ENCODE results near the gene PPP3R1.

PPP3R1 gene

DNA sequence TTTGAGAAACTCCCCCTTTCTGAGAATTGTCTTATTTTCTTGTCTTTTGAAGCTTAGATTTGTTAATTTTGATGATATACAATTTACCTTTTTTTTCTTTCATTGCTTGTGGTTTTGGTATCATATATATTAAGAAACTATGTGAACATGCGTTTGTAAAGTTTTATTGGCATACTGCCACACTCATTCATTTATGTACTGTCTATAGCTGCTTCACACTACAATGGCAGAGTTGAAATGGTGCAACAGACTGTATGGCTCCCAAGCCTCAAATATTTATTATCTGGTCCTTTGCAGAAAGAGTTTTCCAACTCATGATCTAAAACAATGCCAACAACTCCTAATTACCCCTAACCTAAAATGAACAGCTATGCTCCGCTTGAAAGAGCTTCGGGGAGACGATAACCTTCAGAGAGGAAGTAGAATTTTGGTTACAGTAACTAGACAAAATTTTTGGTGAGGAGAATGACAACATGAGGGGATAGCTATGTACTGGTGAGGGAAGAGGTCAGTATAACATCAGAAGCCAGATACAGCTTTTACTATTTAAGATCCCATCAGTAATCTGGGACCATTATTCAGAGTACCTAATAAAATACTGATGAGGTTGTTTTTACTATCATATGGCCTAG, 16.1 kb downstream of the PPP3R1 start:
- H3K9me3 ChIP-seq (ENCODE audit: control insufficient read depth in 2 of 2, low read length in 2 of 2), result no peaks in the 10 kb centered on the region
- no peaks in the 10 kb centered on the region for H3K36me3 ChIP-seq (ENCODE audit: control insufficient read depth in 2 of 2, insufficient read depth in 2 of 2, low read length in 2 of 2)
- no peak overlapping the region for H3K4me3 ChIP-seq (ENCODE audit: low read length in 2 of 2)
- no peak overlapping the region for H3K9ac ChIP-seq (ENCODE audit: low read depth in 1 of 2, low read length in 2 of 2)
- no peak overlapping the region for H3K27ac ChIP-seq (ENCODE audit: low read depth in 2 of 2, low read length in 2 of 2)
- peaks cover 9 to 26% of the 10 kb centered on the region in 2 donors for H3K4me1 ChIP-seq (ENCODE audit: control insufficient read depth in 2 of 2, insufficient read depth in 2 of 2, low read length in 2 of 2)
- H3K27me3 ChIP-seq (ENCODE audit: control insufficient read depth in 2 of 2, insufficient read depth in 2 of 2, low read length in 2 of 2), result no peaks in the 10 kb centered on the region

DNA sequence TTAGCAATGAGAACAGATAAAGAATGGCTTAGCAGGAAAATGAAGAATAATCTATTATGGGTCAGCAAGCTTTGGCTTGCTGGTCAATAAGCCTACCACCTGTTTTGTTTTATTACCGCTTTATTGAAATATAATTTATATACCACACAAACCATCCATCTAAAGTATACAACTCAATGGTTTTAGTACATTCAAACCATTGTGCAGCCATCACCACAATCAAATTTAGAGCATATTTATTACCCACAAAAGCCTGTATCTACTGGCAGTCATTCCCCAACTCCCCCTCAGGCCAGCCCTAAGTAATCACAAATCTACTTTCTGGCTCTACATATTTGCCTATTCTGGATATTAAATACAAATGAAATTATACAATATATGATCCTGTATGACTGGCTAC, 17.2 kb downstream of the PPP3R1 start:
- no peaks in the 10 kb centered on the region for H3K27me3 ChIP-seq (ENCODE audit: control insufficient read depth in 2 of 2, insufficient read depth in 2 of 2, low read length in 2 of 2)
- H3K36me3 ChIP-seq (ENCODE audit: control insufficient read depth in 2 of 2, insufficient read depth in 2 of 2, low read length in 2 of 2), result no peaks in the 10 kb centered on the region
- H3K4me3 ChIP-seq (ENCODE audit: low read length in 2 of 2), result no peak overlapping the region
- H3K4me1 ChIP-seq (ENCODE audit: control insufficient read depth in 2 of 2, insufficient read depth in 2 of 2, low read length in 2 of 2), result peaks cover 9 to 30% of the 10 kb centered on the region in 2 donors
- H3K27ac ChIP-seq (ENCODE audit: low read depth in 2 of 2, low read length in 2 of 2), result no peak overlapping the region
- no peaks in the 10 kb centered on the region for H3K9me3 ChIP-seq (ENCODE audit: control insufficient read depth in 2 of 2, low read length in 2 of 2)
- no peak overlapping the region for H3K9ac ChIP-seq (ENCODE audit: low read depth in 1 of 2, low read length in 2 of 2)

DNA sequence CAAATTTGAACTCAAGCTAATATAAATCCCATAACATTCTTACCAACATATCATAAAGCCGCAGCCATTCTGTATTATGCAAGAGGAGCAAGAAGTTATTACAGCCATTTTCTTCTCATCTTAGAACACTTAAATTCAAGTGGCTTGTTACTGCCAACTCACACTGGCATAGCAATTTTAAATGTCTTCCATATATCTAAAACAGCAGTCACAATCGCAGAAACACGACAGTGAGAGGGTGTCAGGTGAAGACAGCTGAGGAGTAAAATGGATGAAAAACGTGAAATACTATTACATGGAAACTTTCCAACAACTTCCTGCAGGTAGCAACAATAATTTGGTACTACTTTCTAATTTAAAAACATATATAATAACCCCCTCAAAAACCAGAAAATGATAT, 17.9 kb downstream of the PPP3R1 start:
- H3K27ac ChIP-seq (ENCODE audit: low read depth in 2 of 2, low read length in 2 of 2), result no peak overlapping the region
- no peaks in the 10 kb centered on the region for H3K36me3 ChIP-seq (ENCODE audit: control insufficient read depth in 2 of 2, insufficient read depth in 2 of 2, low read length in 2 of 2)
- H3K27me3 ChIP-seq (ENCODE audit: control insufficient read depth in 2 of 2, insufficient read depth in 2 of 2, low read length in 2 of 2), result no peaks in the 10 kb centered on the region
- no peak overlapping the region for H3K9ac ChIP-seq (ENCODE audit: low read depth in 1 of 2, low read length in 2 of 2)
- H3K4me3 ChIP-seq (ENCODE audit: low read length in 2 of 2), result no peak overlapping the region
- H3K4me1 ChIP-seq (ENCODE audit: control insufficient read depth in 2 of 2, insufficient read depth in 2 of 2, low read length in 2 of 2), result peaks cover 9 to 31% of the 10 kb centered on the region in 2 donors
- no peaks in the 10 kb centered on the region for H3K9me3 ChIP-seq (ENCODE audit: control insufficient read depth in 2 of 2, low read length in 2 of 2)

DNA sequence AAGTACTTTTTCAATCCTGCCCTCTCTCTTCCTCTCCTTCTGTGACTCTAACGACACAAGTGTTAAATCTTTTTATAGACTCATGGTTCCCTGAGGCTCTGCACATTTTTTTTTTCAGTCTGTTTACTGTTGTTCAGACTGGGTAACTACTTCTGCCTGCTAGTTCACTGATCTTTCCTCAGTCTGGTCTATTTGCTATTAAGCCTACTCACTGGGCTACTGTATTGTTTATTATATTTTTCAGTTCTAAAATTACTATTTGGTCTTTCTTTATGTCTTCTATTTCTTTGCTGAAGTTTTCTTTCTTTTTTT, 21.3 kb downstream of the PPP3R1 start:
- no peaks in the 10 kb centered on the region for H3K27me3 ChIP-seq (ENCODE audit: control insufficient read depth in 2 of 2, insufficient read depth in 2 of 2, low read length in 2 of 2)
- H3K4me3 ChIP-seq (ENCODE audit: low read length in 2 of 2), result no peak overlapping the region
- no peaks in the 10 kb centered on the region for H3K36me3 ChIP-seq (ENCODE audit: control insufficient read depth in 2 of 2, insufficient read depth in 2 of 2, low read length in 2 of 2)
- no peak overlapping the region for H3K9ac ChIP-seq (ENCODE audit: low read depth in 1 of 2, low read length in 2 of 2)
- H3K9me3 ChIP-seq (ENCODE audit: control insufficient read depth in 2 of 2, low read length in 2 of 2), result no peaks in the 10 kb centered on the region
- peaks cover 5 to 9% of the 10 kb centered on the region in 2 donors for H3K4me1 ChIP-seq (ENCODE audit: control insufficient read depth in 2 of 2, insufficient read depth in 2 of 2, low read length in 2 of 2)
- H3K27ac ChIP-seq (ENCODE audit: low read depth in 2 of 2, low read length in 2 of 2), result no peak overlapping the region

DNA sequence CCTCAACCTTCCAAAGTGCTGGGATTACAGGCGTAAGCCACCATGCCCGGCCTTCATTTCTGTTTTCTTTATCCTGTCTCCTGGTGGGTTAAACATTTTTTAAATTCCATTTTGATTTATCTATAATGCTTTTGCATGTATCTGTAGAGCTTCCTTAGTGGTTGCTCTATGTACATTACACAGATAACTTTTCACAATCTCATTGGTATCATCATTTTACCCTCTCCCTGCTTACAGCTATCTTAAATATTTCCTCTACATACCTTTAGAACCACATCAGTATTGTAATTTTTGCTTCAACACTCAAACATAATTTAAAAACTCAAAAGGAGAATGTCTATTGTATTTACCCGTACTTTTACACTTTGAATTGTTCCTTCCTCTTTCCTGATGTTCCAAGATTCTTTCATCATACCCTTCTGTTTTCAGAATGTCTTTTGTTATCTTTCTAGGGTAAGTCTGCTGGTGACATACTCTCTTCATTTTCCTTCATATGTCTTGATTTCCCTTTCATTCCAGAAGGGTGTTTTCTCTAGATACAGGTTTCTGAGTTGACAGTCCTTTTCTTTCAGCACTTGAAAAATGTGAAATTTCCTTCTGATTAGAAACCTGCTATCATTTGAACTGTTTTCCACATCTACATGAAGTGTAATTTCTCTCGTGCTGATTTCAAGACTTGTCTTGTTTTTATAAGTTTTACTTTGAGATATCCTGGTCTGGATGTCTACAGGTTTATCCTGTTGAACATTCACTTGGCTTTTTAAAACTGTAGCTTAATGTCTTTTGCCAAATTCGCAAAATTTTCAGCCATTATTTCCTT, 21.9 kb downstream of the PPP3R1 start:
- Histone ChIP-seq H3K9ac (ENCODE audit: low read depth in 1 of 2, low read length in 2 of 2) (no peak overlapping the region), H3K27me3 (ENCODE audit: control insufficient read depth in 2 of 2, insufficient read depth in 2 of 2, low read length in 2 of 2) (no peaks in the 10 kb centered on the region), H3K4me3 (ENCODE audit: low read length in 2 of 2) (no peak overlapping the region), H3K4me1 (ENCODE audit: control insufficient read depth in 2 of 2, insufficient read depth in 2 of 2, low read length in 2 of 2) (peaks cover 5 to 9% of the 10 kb centered on the region in 2 donors), H3K36me3 (ENCODE audit: control insufficient read depth in 2 of 2, insufficient read depth in 2 of 2, low read length in 2 of 2) (no peaks in the 10 kb centered on the region), H3K27ac (ENCODE audit: low read depth in 2 of 2, low read length in 2 of 2) (no peak overlapping the region), H3K9me3 (ENCODE audit: control insufficient read depth in 2 of 2, low read length in 2 of 2) (no peaks in the 10 kb centered on the region)

- no peaks in the 10 kb centered on the region for H3K36me3 ChIP-seq (ENCODE audit: control insufficient read depth in 2 of 2, insufficient read depth in 2 of 2, low read length in 2 of 2)
- no peaks in the 10 kb centered on the region for H3K27me3 ChIP-seq (ENCODE audit: control insufficient read depth in 2 of 2, insufficient read depth in 2 of 2, low read length in 2 of 2)
- no peaks in the 10 kb centered on the region for H3K9me3 ChIP-seq (ENCODE audit: control insufficient read depth in 2 of 2, low read length in 2 of 2)
- no peak overlapping the region for H3K4me3 ChIP-seq (ENCODE audit: low read length in 2 of 2)
- no peak overlapping the region for H3K27ac ChIP-seq (ENCODE audit: low read depth in 2 of 2, low read length in 2 of 2)
- no peak overlapping the region for H3K9ac ChIP-seq (ENCODE audit: low read depth in 1 of 2, low read length in 2 of 2)
- H3K4me1 ChIP-seq (ENCODE audit: control insufficient read depth in 2 of 2, insufficient read depth in 2 of 2, low read length in 2 of 2), result peaks cover 5 to 15% of the 10 kb centered on the region in 2 donors
Measured at GRCh38 chr2:68226794-68227193, 25.5 kb downstream of the PPP3R1 start.

DNA sequence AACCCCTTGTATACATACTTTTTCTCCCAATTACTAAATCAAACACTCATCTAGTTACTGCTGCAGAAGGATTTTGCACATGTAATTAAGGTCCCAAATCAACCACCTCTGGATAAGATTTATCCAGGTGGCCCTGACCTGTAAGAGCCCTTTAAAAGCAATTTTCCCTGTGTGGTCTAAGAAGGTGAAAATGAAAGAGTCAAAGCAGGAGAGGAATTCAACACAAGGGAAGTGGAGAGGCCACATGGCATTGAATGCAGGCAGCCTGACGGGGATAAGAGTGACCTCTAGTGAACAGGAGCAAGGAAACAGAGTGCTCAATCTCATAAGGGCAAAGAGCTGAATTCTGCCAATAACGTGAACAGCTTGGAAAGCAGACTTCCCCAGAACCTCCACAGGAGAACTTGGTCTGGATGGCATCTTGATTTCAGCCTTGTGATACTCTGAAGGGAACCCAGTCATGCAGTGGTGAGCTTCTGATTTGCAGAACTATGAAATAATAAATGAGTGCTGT, 27.2 kb downstream of the PPP3R1 start:
- H3K27me3 ChIP-seq (ENCODE audit: control insufficient read depth in 2 of 2, insufficient read depth in 2 of 2, low read length in 2 of 2), result no peaks in the 10 kb centered on the region
- peaks cover 2 to 8% of the 10 kb centered on the region in 2 donors for H3K4me1 ChIP-seq (ENCODE audit: control insufficient read depth in 2 of 2, insufficient read depth in 2 of 2, low read length in 2 of 2)
- H3K9ac ChIP-seq (ENCODE audit: low read depth in 1 of 2, low read length in 2 of 2), result no peak overlapping the region
- H3K36me3 ChIP-seq (ENCODE audit: control insufficient read depth in 2 of 2, insufficient read depth in 2 of 2, low read length in 2 of 2), result no peaks in the 10 kb centered on the region
- no peak overlapping the region for H3K27ac ChIP-seq (ENCODE audit: low read depth in 2 of 2, low read length in 2 of 2)
- H3K4me3 ChIP-seq (ENCODE audit: low read length in 2 of 2), result no peak overlapping the region
- no peaks in the 10 kb centered on the region for H3K9me3 ChIP-seq (ENCODE audit: control insufficient read depth in 2 of 2, low read length in 2 of 2)

DNA sequence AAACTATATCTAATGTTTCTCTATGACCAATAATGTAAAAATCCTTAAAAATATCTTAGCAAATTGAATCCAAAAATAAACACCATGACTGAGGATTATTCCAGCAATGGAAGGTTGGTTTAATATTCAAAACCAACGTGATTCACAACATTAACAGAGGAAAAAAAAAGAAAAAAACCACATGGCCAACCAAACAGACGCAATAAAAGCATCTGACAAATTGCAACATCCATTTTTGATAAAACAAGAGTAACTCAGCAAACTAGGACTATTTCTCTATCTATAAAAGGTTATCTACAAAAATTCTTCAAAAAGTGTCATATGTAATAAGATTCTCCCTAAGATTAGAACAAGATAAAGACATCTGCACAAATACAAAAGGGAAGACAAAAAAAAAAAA, 28.9 kb downstream of the PPP3R1 start:
- Histone ChIP-seq H3K36me3 (ENCODE audit: control insufficient read depth in 2 of 2, insufficient read depth in 2 of 2, low read length in 2 of 2) (no peaks in the 10 kb centered on the region), H3K9me3 (ENCODE audit: control insufficient read depth in 2 of 2, low read length in 2 of 2) (no peaks in the 10 kb centered on the region), H3K4me3 (ENCODE audit: low read length in 2 of 2) (no peak overlapping the region), H3K4me1 (ENCODE audit: control insufficient read depth in 2 of 2, insufficient read depth in 2 of 2, low read length in 2 of 2) (peaks cover 2 to 6% of the 10 kb centered on the region in 2 donors), H3K27ac (ENCODE audit: low read depth in 2 of 2, low read length in 2 of 2) (no peak overlapping the region), H3K27me3 (ENCODE audit: control insufficient read depth in 2 of 2, insufficient read depth in 2 of 2, low read length in 2 of 2) (no peaks in the 10 kb centered on the region), H3K9ac (ENCODE audit: low read depth in 1 of 2, low read length in 2 of 2) (no peak overlapping the region)

GRCh38 chr2:68222287-68222686, 30.0 kb downstream of the PPP3R1 start:
- Histone ChIP-seq H3K9me3 (ENCODE audit: control insufficient read depth in 2 of 2, low read length in 2 of 2) (no peaks in the 10 kb centered on the region), H3K27me3 (ENCODE audit: control insufficient read depth in 2 of 2, insufficient read depth in 2 of 2, low read length in 2 of 2) (no peaks in the 10 kb centered on the region), H3K36me3 (ENCODE audit: control insufficient read depth in 2 of 2, insufficient read depth in 2 of 2, low read length in 2 of 2) (no peaks in the 10 kb centered on the region), H3K9ac (ENCODE audit: low read depth in 1 of 2, low read length in 2 of 2) (no peak overlapping the region), H3K4me1 (ENCODE audit: control insufficient read depth in 2 of 2, insufficient read depth in 2 of 2, low read length in 2 of 2) (peaks cover 2 to 6% of the 10 kb centered on the region in 2 donors), H3K27ac (ENCODE audit: low read depth in 2 of 2, low read length in 2 of 2) (no peak overlapping the region), H3K4me3 (ENCODE audit: low read length in 2 of 2) (no peak overlapping the region)

GRCh38 chr2:68218343-68218901, 33.9 kb downstream of the PPP3R1 start:
- H3K4me1 ChIP-seq (ENCODE audit: control insufficient read depth in 2 of 2, insufficient read depth in 2 of 2, low read length in 2 of 2), result peaks cover 2% of the 10 kb centered on the region in 2 donors
- H3K27me3 ChIP-seq (ENCODE audit: control insufficient read depth in 2 of 2, insufficient read depth in 2 of 2, low read length in 2 of 2), result no peaks in the 10 kb centered on the region

More at GRCh38 chr2:68218343-68218901, 33.9 kb downstream of the PPP3R1 start:
- no peak overlapping the region for H3K9ac ChIP-seq (ENCODE audit: low read depth in 1 of 2, low read length in 2 of 2)
- H3K4me3 ChIP-seq (ENCODE audit: low read length in 2 of 2), result no peak overlapping the region
- no peak overlapping the region for H3K27ac ChIP-seq (ENCODE audit: low read depth in 2 of 2, low read length in 2 of 2)
- peaks cover 3 to 4% of the 10 kb centered on the region in 2 donors for H3K36me3 ChIP-seq (ENCODE audit: control insufficient read depth in 2 of 2, insufficient read depth in 2 of 2, low read length in 2 of 2)
- H3K9me3 ChIP-seq (ENCODE audit: control insufficient read depth in 2 of 2, low read length in 2 of 2), result no peaks in the 10 kb centered on the region

Measured in mucosa of rectum (tissue), 2 donors.